Measurements from ENCODE around the gene ZEB2.

The ZEB2 gene

DNA sequence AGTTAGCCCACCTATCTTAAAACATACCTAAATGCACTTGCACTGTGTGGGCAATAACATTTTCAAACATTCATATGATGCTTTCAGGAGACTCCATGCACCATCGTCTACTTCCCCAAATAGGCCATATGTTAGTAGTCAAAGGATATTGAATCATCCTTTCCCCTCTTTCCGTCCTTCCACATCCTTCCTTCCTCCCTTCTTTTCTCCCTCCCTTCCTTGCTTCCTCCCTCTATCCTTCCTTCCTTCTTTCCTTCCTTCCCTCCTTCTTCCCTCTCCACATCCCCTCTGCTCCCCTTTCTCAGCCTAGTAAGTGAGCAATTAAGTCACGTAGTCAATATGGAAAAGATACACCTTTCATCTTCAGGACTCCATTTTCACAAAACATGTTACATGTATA, 73.8 kb downstream of the ZEB2 start:
- FAIRE-seq: no peak

- no peak for FAIRE-seq
These were observed 74.7 kb downstream of the ZEB2 start for GRCh38 chr2:144445196-144445595.

DNA sequence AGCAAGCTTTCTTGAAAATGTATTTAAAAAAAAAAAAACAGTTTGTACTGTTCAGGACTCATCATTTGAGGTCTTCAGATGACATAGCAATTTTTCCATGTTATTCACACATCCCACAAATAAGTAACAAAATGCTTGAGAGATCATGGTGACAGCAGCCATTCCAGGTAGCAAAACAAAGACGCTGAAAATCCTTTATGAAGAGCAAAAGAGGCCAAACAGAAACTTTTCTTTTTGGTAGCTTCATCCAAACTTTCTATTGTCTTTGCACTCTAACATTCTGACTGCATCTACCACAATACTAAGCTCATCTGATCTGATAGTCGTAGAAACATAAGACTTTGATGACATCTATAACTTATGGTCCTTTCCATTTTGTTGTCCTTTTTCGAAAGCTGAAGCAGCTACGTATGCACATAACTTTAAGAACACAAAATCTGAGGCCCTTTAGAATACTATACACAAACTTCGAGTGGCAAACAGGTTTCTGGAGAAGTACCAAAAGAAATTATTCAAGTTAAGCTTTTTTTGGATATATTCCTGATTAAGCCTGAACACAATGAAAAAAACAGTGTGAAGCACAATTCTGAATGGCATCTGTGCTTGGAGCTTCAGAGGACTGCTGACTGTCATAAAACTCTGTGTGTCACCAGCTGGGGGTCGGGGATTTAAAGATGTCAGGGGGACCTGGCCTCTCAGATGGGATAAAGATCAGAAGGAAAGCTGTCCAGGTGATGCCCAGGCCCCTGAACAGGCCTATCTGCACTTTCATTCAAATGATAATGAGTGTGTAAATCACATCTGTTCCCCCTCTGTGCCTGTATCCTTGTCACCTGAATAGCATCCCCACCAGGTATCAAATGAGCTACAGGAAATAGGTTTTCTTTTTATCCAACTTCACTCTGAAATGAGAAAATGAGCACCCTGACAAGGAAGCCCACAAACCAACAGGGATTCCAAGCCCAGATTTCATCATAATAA, 75.8 kb downstream of the ZEB2 start:
- no peak for FAIRE-seq

GRCh38 chr2:144441711-144442141, 78.2 kb downstream of the ZEB2 start:
- no peak for FAIRE-seq

DNA sequence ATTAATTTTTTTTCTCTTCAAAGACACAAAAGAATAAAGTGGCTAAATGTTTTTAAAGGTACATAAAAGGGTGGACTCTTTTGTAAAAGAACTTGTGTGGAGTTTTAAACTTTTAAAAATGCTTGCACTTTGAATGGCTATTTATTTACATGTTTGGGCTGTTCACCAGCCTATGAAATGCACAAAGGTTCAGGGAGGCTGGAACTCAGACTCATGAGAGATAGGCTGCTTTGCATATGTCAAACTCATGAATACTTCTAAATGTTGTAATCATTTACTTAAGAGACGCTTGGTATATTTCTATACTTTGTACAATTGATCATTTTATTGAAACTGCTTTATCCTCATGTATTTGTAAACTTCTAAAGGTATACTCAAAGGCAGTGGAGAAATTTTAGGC, 79.9 kb downstream of the ZEB2 start:
- no peak for FAIRE-seq

DNA sequence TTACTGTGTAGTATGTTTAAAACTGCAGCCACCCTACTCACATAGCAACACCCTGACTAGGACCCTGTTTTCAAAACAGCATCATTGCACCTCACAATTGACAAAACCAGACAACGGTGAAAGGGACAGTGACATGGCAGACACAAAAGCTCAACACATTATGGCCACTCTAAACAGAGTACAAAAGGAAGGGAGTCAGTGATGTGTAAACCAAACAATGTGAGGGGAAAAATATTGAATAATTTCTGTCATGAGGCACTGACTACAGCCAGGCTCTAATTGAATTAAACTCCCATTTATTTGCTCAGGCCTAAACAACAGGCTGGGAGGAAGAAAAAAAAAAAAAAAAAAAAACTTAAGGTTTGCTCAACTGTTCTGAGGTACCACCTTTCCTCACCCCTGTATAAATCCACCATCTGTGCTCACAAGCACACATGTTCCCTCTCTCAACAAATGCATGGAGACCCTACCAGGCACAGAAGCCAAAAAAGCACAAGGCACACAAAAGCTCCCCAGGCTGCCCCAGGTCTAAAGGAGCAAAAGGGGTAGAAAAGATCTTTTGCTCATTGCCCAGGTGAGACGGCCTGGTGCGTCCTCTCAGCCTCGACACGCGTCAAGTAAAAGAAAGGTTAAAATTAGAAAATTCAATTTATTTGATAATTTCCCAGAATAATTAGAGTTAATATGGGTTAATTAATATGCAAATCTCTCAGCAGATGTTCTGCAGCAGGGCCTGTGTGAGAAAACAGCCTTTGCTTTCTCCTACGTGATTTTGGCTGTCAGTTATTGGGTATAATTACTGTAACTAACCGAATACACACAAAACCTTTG, 80.9 kb downstream of the ZEB2 start:
- FAIRE-seq: no peak

- no peak for FAIRE-seq
These were observed 82.3 kb downstream of the ZEB2 start for GRCh38 chr2:144437636-144438035.

DNA sequence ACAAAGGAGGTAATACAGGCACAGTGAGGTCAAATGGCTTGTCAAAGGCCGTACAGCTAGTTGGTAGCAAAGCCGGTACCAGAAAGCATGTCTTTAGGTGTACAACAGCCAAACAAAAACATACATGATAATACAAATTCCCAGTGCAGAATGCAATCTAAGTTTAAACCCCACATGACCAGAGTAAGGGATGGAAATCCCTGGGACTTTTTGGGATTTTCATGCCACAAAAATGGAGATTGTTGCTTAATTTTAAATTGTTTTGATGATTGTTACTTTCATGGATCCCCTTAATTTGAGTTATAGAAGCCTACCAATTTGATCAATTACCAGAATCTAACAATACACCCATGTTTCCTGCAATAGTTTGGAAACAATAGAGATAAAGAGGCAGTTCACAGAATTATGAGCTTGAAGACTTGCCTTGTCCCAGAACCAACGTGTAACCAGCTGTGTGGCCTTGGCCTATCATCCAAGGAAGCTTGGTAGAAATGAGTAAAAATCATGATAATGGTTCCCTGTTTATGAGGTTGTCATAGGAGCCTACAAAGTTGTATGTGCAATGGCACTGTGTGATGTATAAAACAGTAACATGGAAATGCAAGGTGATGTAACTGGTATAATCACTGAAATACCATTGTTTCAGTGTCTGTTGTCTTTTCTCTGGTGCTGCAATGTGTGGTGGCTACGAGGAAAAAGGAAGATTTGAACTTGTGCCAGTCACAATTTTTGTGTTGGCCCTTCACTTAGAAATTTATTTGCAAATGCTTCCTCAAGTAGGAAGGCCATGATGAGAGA, 85.3 kb downstream of the ZEB2 start:
- FAIRE-seq: no peak

- FAIRE-seq: no peak
These were observed 87.0 kb downstream of the ZEB2 start for GRCh38 chr2:144432921-144433320.

- FAIRE-seq: no peak
These were observed 87.9 kb downstream of the ZEB2 start for GRCh38 chr2:144431998-144432397.

GRCh38 chr2:144431392-144431783, 88.5 kb downstream of the ZEB2 start:
- no peak for FAIRE-seq

DNA sequence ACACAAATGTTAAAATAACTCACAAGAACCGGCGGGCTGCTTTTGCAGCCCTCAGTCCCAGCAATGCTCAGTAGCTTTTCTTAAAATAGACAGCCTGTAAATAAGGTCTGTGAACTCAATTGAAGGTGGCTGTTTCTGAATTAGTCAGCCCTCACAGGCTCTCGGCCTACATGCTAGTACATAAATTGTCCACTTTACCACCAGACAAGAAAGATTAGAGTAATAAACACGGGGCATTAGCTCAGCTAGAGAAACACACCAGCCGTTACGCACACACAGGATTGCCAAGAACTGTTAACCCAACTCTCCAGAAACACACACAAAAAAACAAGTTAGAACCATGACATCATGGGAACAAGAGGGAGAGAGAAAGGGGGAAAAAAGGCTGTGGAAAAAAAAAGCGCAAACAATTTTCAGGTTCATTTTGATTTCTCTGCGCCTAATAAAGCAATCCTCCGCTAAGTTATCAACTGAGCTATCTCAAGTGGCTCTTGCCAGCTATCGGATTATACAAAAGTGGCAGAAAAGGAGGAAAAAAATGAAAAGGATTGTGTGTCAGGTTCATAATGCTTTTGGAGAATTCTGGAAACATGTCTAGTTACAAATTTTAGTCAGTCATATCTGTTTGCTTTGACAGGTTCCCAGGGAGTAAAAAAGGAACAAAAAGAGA, 89.1 kb downstream of the ZEB2 start:
- FAIRE-seq: no peak

DNA sequence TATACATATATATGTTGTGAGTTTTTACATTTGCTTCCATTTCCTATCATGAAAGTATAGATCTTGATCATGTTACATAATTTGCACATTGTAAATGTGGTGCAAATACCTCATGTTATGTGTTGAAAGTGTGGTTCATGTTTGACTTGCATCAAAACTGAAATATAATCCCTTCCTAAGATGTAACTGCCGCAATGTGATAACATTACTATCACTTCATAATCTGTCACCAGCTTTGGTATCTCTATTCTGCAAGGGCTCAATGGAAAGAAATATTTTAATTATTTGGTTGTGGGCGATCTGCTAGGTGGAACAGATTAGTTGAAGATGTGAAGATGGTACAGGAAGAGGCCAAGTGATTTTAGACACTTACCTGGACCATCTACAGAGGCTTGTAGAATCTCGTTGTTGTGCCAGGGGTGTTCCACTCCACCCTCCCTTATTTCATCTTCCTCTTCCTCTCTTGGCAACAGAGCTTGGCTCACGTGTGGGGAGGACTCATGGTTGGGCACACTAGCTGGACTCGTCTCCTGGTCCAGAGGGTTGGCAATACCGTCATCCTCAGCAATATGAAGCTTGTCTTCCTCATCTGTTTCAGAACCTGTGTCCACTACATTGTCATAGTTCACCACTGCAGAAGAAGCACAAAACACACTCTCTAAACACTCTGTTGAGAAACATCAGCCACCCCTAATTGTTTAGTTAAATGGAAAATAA, 90.4 kb downstream of the ZEB2 start:
- FAIRE-seq: no peak

DNA sequence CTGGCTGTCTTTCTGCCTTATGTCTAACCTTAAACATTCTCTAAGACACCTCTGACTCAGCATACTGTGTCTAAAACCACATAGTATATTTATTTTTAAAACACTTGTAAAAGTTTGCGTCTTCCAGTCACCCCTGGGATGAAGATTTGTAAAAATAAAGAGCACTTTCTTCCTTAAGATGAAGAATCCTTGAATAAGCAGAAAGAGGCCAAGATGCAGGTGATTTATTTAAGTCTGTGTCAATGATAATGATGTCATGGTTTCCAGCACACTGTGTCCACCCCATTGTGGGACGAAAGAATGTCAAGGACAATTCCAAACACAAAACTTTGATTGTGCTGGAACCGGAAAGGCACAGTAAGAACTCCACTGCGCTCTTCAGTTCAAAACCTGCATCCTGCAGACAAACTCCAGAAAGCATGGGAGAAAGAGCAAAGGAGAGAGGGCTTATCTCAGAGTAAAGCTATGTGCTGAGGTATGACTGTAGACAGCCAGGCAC, 92.9 kb downstream of the ZEB2 start:
- no peak for FAIRE-seq

DNA sequence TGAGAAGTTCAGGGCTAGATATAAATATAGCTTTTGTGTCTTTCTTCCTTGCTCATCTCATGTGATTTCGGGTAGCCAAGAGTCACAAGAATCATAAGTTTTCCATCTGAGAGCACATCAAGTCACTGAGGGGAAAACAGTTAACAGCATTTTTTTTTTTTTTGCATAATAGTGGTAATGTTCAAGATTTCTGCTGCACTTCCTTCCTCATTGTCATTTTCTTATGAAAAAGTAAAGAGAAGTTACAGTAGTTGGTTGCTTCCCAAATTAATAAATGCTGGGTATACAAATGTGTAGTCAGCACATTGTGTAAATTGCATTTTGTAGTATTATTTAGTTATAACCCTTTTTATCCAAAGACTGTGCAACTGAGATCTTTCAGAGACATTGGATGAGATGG, 93.6 kb downstream of the ZEB2 start:
- no peak for FAIRE-seq

GRCh38 chr2:144424559-144425240, 95.2 kb downstream of the ZEB2 start:
- no peak for FAIRE-seq

GRCh38 chr2:144421606-144422510, 98.1 kb downstream of the ZEB2 start:
- FAIRE-seq: no peak

GRCh38 chr2:144419218-144419617, 100.7 kb downstream of the ZEB2 start:
- no peak for FAIRE-seq

- FAIRE-seq: no peak
These were observed 104.5 kb downstream of the ZEB2 start for GRCh38 chr2:144415386-144415785.

DNA sequence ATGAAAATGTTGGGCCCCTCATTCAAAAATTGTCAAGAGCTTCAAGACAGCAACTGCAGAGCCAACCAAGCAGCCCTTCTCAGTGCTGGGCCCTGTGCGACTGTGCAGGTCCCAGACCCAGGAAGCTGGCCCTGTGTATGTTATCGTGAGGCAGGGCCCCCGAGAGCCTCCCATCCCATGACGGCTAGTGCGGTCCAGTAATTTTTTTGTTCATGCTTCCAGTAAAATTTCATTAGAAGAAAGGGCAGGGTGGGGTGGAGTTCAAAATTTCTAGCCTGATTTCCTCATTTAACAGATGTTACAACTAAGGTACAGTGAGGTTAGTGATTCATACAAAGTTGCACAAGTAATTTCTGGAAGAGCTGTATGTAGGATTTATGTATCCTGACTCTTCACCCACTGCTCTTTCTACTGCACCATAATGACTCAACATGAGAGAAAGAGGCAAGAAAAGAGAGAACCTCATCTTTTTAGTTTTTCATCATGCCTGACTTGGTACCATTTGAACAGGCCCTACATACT, 105.5 kb downstream of the ZEB2 start:
- FAIRE-seq: no peak
